Activated T-helper 1 cell treated with Interleukin-2 at 50 U/mL for 16 hours (primary cell): Measurements from ENCODE around the gene CSDE1.
"Not testable (repeated sequence)": the region's sequence is repeated elsewhere in the genome, so short reads cannot be mapped to it uniquely, and the experiment has no call there.

Experiments used
- DNase-seq: peaks from one replicate; pipeline ENCODE4 v3.0.0-alpha.2; 2020; ENCODE audit warnings: low read depth

The CSDE1 gene

DNA sequence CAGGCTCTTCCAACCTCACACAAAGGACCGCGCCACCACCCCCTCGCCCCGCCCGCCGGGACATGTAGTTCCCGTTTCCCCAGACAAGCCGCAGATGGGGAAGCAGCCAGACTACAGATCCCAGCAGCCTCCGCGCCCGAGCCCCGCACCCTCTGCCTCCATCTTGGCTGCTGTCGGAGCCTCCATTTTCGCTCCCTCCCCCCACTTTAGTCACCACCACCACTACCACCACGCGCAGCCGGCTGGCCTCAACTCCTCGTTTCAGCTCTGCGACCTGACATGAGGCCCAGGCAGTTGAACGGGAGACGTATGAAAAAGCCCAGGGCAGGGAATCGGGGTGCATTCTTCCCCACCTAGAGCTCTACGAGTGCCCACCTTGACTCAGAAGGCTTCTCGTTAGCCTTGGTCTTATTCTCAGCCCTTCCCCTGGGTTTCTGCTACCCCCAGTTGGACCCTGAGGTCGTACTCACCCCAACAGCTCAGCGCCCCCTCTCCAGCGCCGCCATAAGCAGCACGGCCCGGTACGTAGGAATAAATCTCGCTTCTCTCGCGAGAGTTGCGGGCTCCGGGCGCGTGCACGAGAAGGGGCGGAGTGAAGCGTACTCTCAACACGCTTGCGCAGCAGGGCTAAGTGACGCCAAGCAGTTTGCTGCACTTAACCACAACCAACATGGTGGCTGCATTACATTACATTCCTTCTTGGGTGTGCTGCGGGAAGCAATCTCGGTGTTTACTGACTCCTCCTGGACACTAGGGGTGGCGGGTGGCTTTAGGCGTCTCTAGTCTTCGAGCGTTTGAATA is at the start of gene CSDE1:
Gene CSDE1, minus strand, starts transcription at position 530 of the 801 bp plus-strand sequence. CDS start 18,094 bp downstream, outside the sequence.
- DNase-seq = peak; percentile 94

GRCh38 chr1:114804449-114804848 is 46.7 kb upstream of the CSDE1 start:
- DNase-seq = not testable (repeated sequence)

GRCh38 chr1:114803001-114803400 is 45.2 kb upstream of the CSDE1 start:
- DNase-seq = no peak

- no peak for DNase-seq
Measured at GRCh38 chr1:114794038-114794437, 36.3 kb upstream of the CSDE1 start.

DNA sequence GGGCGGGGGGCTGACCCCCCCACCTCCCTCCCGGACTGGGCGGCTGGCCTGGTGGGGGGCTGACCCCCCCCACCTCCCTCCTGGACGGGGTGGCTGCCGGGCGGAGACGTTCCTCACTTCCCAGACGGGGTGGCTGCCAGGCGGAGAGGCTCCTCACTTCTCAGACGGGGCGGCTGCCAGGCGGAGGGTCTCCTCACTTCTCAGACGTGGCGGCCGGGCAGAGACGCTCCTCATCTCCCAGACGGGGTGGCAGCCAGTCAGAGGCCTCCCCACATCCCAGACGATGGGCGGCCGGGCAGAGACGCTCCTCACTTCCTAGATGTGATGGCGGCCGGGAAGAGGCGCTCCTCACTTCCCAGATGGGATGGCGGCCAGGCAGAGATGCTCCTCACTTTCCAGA is 32.8 kb upstream of the CSDE1 start:
- not testable (repeated sequence) for DNase-seq

DNA sequence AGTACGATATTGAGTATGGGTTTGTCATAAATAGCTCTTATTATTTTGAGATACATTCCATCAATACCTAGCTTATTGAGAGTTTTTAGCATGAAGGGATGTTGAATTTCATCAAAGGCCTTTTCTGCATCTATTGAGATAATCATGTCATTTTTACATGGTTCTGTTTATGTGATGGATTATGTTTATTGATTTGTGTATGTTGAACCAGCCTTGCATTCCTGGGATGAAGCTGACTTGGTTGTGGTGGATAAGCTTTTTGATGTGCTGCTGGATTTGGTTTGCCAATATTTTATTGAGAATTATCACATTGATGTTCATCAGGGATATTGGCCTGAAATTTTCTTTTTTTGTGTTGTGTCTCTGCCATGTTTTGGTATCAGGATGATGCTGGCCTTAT is 28.7 kb upstream of the CSDE1 start:
- not testable (repeated sequence) for DNase-seq

- no peak for DNase-seq
Measured at GRCh38 chr1:114782476-114782875, 24.7 kb upstream of the CSDE1 start.

DNA sequence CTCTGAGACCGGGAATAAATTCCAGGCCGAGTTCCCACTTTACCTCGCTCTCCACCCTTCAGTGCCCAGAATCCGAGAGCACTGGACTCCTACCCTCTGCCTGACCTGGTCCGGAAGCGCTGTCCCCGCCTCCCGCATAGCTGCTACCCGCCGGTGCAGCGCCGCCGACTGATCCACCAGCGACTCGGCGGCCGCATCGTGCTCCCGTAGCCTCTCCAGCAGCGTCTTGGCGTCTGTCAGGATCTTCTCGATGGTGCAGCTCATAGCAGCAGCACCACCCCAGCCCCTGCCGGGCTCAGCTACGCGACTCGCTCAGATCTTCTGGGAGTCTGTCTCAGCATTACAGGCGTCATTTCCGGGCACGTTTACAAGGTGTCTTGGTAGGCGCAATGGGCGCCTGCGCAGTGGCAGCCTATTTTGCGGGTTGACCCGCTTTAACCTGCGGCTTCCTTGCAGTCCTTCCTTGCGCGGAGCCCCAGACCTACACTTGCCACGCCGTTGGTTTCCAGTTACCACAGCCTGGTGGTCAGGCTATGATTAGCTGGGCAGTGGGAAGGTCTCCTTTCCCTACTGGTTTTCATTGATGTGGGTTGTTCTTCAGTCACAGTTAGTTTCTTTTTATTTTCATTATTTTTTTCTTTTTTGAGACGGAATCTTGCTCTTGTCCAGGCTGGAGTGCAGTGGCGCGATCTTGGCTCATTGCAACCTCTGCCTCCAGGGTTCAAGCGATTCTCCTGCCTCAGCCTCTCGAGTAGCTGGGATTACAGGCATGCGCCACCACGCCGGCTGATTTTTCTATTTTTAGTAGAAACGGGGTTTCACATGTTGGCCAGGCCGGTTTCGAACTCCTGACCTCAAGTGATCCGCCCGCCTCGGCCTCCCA is 22.8 kb upstream of the CSDE1 start, which contains the start of gene SIKE1:
Gene SIKE1, minus strand, starts transcription at position 342 of the 883 bp plus-strand sequence. Its CDS starts 78 bp downstream, at position 264.
- DNase-seq = peak; percentile 89

DNA sequence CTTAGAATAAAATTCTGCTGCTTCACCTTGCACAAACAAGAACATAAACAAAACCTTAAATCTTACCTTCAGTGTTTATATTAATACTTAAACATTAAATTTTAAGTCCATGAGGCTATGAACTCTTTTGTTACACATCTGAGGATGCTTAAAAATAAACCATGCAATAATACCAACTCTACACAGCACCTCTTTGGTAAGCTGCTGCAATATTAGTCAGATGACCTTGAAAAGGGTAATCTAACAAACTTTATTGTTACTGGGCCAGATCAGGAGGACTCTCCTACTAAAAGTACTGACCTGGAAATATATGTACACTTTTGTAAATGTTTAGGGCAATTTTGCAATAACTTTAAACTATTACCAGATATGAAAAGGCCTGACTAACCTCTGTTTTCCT is 21.9 kb upstream of the CSDE1 start:
- no peak for DNase-seq

- DNase-seq = not testable (repeated sequence)
Measured at GRCh38 chr1:114776726-114777125, 18.9 kb upstream of the CSDE1 start.

- no peak for DNase-seq
Measured at GRCh38 chr1:114771992-114772391, 14.2 kb upstream of the CSDE1 start.

DNA sequence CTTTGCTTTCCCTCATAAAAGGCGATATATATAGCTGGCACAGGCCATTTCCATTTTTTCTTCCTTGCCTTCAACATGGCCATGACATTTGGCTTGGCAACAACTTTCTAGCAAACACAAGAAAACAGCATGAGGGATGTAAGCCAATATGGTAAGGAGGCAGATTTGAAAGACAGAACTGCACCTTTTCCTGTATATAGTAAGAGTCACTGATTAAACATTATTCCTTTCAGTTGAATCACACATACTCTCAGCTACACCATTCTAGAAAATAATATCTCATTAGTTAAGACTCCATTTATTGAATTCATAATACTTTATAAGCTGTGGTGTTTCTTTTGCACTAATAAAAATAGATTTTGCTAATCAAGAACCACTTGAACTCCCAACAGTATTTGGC is 13.2 kb upstream of the CSDE1 start:
- DNase-seq = no peak

GRCh38 chr1:114764689-114765088 is 6.9 kb upstream of the CSDE1 start:
- no peak for DNase-seq

- no peak for DNase-seq
Measured at GRCh38 chr1:114758256-114758832, 560 bp upstream of the CSDE1 start.

GRCh38 chr1:114756949-114757454 is 782 bp downstream of the CSDE1 start:
- DNase-seq = no peak

GRCh38 chr1:114756009-114756892 is 1.5 kb downstream of the CSDE1 start:
- no peak for DNase-seq

- DNase-seq = no peak
Measured at GRCh38 chr1:114755006-114755931, 2.5 kb downstream of the CSDE1 start.

DNA sequence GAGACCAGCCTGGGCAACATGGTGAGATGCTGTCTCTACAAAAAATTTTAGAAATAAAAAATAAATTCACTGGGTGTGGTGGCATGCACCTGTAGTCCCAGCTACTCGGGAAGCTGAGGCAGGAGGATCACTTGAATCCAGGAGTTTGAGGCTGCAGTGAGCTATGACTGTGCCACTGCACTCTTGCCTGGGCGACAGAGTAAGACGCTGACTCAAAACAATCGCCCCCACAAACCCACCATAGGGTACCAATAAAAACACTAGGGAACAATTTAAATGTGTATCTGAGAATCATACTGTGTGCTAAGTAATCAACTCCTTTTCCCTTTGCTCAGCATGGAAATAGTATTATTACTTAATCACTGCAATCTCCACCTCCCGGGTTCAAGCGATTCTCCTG is 4.1 kb downstream of the CSDE1 start:
- not testable (repeated sequence) for DNase-seq

GRCh38 chr1:114753143-114753542 is 4.6 kb downstream of the CSDE1 start:
- DNase-seq = no peak

GRCh38 chr1:114750780-114751179 is 7.0 kb downstream of the CSDE1 start:
- no peak for DNase-seq
